ENCODE data around the gene INTS7.

GRCh38 chr1:211959221-211959620, 76.1 kb downstream of the INTS7 start:
- no peak for TF ChIP-seq CTCF (IDR thresholded peaks at IDR 0.05; ENCODE audit: low read depth, low read length)
- TF ChIP-seq EZH2phosphoT487 (IDR thresholded peaks at IDR 0.05; ENCODE audit: low read depth), result no peak

Measured in OCI-LY3 (cell line).